ENCODE results near the gene ITGA8.

ITGA8 gene

DNA sequence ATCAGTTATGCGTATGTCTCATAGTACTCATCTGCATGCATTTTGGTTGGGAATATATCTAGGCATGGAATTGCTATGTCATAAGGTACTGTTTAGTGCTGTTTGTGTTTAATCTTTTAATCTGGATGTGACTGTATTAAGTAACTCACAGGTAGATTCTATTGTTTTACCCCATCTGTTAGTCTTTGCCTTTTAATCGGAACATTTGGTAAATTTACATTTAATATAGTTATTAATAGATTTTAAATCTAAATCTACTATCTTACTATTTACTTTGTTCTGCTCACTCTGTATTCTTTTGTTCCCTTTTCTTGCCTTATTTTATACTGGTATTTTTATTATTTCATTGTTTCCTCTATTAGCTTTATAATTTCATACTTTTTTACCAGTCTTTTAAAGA, 10.6 kb upstream of the ITGA8 start:
- no peak for DNase-seq

DNA sequence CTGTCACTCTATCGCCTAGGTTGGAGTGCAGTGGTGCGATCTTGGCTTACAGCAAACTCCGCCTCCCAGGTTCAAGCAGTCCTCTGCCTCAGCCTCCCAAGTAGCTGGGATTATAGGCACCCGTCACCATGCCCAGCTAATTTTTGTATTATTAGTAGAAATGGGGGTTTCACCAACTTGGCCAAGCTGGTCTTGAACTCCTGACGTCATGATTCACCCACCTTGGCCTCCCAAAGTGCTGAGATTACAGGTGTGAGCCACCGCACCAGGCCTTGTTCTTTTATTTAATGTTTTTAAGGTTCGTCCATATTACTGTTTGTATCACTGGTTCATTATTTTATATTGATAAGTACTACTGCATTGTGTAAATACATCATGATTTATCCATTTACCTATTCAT, 10.2 kb upstream of the ITGA8 start:
- DNase-seq = no peak

DNA sequence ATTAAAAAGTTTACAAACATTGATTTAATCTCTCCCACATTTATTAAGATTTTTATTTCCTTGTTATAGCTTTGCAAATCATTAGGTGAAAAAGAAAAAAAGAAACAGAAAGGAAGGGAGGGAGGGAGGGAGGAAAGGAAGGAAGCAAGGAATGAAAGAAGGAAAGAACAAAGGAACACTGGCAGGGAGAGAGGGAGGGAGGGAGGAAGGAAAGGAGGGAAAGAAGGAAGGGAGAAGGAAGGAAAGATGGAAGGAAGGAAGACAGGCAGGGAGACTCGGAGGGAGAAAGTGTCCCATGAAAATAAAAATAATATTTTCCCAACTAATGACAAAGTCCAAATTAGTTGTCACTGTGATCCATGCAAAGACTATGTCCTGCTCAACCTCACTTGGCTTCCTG, 6.3 kb upstream of the ITGA8 start:
- no peak for DNase-seq

GRCh38 chr10:15725603-15726002, 5.9 kb upstream of the ITGA8 start:
- DNase-seq = no peak

GRCh38 chr10:15724683-15725082, 5.0 kb upstream of the ITGA8 start:
- no peak for DNase-seq

DNA sequence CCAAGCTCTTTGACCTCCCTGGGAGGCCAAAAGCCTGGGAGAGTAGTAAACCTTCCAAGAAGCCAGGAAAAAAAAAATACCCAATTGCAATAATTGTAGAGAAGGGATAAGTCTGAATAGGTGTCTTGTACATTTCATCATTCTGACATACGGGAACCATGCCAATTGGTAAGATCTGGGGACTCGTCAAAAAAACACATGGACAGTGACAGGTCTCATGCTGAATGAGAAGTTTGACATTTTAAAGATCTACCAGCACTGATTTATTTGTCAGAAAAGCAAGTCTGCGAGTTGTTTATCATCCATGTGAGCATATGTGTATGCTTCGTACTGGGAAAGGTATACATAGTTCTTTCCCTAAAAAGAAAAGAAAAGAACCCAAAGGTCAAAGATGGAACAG, 4.1 kb upstream of the ITGA8 start:
- no peak for DNase-seq

DNA sequence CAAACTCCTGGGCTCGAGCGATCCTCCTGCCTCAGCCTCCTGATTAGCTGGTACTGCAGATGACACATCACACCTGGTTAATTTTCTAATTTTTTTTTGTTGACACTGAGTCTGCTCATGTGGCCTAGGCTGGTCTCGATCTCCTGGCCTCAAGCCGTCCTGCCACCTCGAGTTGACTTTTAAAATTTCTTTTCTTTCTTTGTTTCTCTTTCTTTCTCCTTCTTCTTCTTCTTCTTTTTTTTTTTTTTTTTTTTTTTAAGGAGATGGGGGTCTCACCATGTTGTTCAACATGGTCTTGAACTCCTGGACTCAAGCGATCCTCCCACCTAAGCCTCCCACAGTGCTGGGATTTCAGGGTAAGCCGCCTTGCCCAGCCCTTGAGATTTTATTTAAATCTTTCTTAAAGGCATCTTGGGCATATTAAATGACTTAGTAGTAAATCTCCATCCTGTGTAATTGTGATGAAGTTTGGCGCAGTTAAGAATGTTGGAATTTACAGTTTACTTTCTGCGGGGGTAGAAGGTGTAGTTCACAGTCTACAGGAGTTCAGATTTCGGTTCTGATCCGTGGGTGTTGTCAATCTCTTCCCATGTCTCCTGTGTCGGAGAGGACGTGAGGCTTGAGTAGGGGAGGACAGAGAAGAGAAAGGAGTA, 1.0 kb upstream of the ITGA8 start:
- DNase-seq = no peak

DNA sequence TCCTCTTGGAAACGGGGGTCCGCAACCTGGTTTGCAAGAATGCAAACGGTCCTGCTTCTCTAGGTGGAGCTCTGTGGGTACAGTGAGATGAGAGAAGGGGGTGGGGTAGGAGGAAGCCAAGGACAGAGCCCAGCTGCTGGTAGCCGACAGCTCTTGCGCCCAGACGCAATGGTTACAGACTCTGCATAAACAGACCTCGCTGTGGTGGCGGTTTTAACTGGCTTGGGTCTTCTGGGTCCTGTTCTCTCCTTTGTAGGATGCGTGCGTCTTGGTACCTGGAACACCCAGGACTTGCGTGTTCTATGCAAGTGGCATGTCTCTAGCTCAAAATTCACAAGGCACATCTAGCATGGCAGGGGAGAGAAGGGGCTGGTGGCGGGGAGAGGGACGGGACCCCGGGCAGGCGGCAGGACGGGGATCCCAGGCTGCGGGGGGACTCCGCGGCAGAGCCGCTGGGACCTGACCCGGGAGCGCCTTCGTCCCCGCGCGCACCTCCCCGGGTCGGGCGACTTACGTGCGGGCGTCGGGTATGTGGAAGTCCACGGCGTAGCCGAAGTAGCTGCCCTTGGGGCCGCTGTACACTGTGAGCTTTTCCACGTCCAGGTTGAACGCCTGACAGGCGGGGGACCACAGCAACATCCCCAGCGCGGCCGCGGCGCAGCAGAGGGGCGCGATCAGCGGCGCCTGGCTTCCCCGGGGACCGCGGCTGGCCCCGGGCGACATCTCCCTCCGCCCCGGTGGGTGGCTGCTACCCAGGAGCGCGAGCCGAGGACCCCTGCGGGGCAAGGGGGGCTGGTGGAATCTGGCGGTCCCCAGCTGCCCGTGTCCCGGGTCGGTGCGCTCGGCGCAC, 448 bp downstream of the ITGA8 start:
- DNase-seq = no peak

- no peak for DNase-seq
These were observed 1.1 kb downstream of the ITGA8 start for GRCh38 chr10:15718694-15719048.

GRCh38 chr10:15715619-15716227, 4.0 kb downstream of the ITGA8 start:
- no peak for DNase-seq

- DNase-seq = no peak
These were observed 4.9 kb downstream of the ITGA8 start for GRCh38 chr10:15714847-15715246.

DNA sequence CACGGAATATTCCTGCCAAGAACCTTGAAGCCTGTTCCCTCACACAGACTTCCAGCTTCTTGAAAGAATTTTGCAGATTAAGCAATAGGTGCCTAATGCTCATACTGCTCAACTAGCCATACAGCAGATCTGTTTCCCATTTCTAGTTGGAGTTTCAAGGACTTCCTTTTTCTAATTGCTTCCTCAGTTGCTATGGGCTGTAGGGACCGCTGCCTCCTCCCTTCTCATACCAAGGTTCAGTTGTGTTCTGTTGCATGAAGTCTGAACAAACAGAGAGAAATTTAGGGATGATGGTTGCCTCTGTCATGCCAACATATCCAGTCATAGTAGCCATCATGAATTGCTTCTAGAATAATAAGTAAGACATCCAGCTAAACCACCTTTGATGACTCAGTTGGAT, 6.8 kb downstream of the ITGA8 start:
- DNase-seq = no peak

DNA sequence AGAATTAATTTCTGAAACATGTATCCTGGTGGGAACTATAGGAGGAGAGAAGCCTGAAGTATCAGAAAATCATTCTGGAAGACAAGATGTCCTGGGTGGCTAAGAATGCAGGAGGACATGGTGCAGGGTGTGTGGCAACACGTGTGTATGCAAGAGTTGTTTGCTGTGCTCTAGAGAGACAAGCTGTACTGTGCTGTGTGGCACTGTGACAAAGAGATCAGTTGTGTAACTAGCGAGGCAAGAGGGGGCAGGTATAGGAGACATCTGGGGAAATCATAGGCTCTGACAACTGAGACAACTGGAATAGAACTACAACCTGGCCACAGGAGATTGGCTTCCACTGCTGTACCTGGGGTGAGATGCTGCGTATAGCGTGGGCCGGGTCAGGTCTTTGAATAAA, 9.3 kb downstream of the ITGA8 start:
- no peak for DNase-seq

DNA sequence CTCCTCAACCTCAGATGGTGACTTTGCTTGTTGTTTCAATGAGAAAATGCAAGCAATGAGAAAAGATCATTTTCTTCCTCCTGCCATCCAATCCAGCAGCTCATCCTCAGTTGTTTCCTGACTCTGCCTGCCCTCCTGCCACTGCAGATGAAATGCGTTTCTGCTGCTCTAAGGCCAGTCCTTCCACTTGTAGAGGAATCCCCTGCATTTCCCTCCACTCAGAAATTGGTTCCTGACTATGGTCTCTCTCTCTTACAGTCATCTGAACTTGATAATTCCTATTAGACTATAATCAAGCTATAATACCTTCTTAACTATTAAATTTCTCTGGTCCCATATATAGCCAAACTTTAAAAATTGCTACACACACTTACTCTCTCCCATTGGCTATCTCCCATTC, 14.4 kb downstream of the ITGA8 start:
- DNase-seq = no peak

DNA sequence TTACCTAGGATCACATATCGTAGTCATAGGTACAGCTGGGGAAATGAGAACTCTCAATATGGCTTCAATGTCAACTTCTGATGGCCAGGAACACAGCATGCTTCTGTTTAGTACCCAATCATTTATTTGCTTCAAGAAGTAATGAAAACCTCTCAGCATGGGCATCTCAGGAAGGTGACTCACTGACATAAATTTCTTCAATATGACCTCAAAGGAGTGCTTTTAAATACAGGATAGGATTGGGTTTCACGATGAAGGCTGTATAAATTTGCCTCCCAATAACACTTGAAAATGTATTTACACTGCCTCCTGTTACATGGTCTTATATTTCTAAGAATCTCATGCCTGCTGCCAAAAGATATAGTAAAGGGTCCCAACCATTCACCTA, 15.1 kb downstream of the ITGA8 start:
- DNase-seq = no peak

GRCh38 chr10:15703944-15704580, 15.7 kb downstream of the ITGA8 start:
- DNase-seq = no peak

- DNase-seq = no peak
These were observed 16.4 kb downstream of the ITGA8 start for GRCh38 chr10:15703151-15703880.

- no peak for DNase-seq
These were observed 19.5 kb downstream of the ITGA8 start for GRCh38 chr10:15700078-15700674.

GRCh38 chr10:15695852-15696251, 23.9 kb downstream of the ITGA8 start:
- DNase-seq = no peak

- no peak for DNase-seq
These were observed 29.7 kb downstream of the ITGA8 start for GRCh38 chr10:15690031-15690430.

DNA sequence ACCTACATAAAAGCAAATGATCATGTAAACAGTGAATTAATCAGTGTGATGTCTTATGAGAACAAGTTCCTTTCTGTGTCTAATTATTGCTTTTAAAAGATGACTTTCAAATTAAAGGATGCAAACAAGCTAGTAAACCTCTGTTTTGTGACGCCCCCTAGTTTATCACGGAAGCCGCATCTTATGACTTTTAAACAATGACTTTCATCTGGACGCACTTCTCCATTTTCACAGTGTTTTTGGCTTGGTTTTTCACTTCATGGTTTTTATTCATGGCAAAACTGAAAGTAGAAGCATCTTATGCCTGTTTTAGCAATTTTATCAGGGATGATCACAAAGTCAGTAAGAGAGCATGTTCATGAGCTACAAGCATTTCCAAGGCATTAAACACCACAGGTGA, 35.0 kb downstream of the ITGA8 start:
- DNase-seq = no peak

- no peak for DNase-seq
These were observed 38.6 kb downstream of the ITGA8 start for GRCh38 chr10:15681076-15681475.

DNA sequence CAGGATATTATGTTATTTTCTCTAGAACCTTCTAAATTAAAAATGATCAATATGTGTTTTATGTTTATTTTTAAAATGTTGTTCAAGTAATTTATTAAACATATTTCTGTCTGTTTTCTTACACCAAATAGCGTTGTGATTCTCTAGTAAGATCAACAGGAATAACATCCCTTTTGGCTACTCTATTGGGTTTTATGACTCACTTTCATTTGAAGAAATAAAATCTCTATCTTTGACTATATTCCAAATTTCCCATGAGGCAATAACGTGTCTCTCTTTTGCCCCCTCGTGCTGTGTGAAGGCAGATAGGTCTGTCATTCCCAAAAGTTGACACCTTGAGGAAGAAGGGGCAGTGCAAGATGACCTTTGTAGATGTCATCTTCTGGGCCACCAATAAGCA, 40.9 kb downstream of the ITGA8 start:
- no peak for DNase-seq
